Sigmoid colon (tissue), 7 donors: Measurements from ENCODE around the gene DLK2. TPM values are rescaled to one million over a fixed set of nuclear protein-coding genes. Genes with fewer than 3 reads are reported as not detected.
A peak's percentile ranks its signal among the peaks of the same experiment; 100 is the strongest.

ENCODE experiments used
- DNase-seq: peaks from one replicate; pipeline ENCODE4 v3.0.0-alpha.2; 2019
- H3K27ac ChIP-seq, 4 donors: fragments of 200-600 bp; sonication (generic); one replicate each; pipeline ENCODE4 v1.5.1; 2016 to 2019; ENCODE audit warnings: mild to moderate bottlenecking in 1 of 4
- H3K27me3 ChIP-seq, 3 donors: fragments of 200-600 bp; sonication (generic); one replicate each; pipeline ENCODE4 v1.5.1; 2019; ENCODE audit warnings: mild to moderate bottlenecking in 1 of 3
- H3K36me3 ChIP-seq, 4 donors: fragments of 200-600 bp; sonication (generic); one replicate each; pipeline ENCODE4 v1.5.1; 2016 to 2019
- H3K4me1 ChIP-seq, 4 donors: fragments of 200-600 bp; sonication (generic); one replicate each; pipeline ENCODE4 v1.5.1; 2017 to 2019
- H3K4me3 ChIP-seq, 4 donors: fragments of 200-600 bp; sonication (generic); one replicate each; pipeline ENCODE4 v1.5.1; 2017 to 2019; ENCODE audit warnings: mild to moderate bottlenecking in 2 of 4, moderate library complexity in 1 of 4
- H3K9me3 ChIP-seq, 4 donors: fragments of 200-600 bp in 3 of 4; sonication (generic) in 3 of 4; one replicate each; pipeline versions ENCODE4 v1.5.1 to v1.6.1; 2013 to 2019
- EP300 ChIP-seq, 4 donors: sonication (generic); formaldehyde crosslinking; IDR thresholded peaks; one replicate each; pipeline ENCODE4 v1.6.1; 2017; ENCODE audit warnings: antibody characterized with exemption in 4 of 4
- POLR2A ChIP-seq, 2 donors: fragments of 450-650 bp; IDR thresholded peaks; one replicate each; pipeline ENCODE4 v1.6.1; 2016; ENCODE audit warnings: antibody characterized with exemption in 2 of 2, mild to moderate bottlenecking in 2 of 2, moderate library complexity in 2 of 2
- POLR2AphosphoS5 ChIP-seq, 4 donors: sonication (generic); formaldehyde crosslinking; IDR thresholded peaks; one replicate each; pipeline ENCODE4 v1.6.1; 2017; ENCODE audit warnings: antibody characterized with exemption in 4 of 4
- WGBS, 2 donors: extraction: QIAGEN DNeasy Blood & Tissue Kit; methylation state at CpG; one replicate each; pipeline ENCODE4 v1.1.7; 2013; 5-methylcytosine and 5-hydroxymethylcytosine counted together
- intact Hi-C: fragments of 100-400 bp; cut with DNase I; formaldehyde crosslinking; loops from one replicate; pipeline ENCODE4 v1.15.1; 2023
- polyA plus RNA-seq, 3 donors: library from polyadenylated mRNA; stranded (reverse); fragments of 200-250 nt; gene quantifications; one replicate each; pipeline ENCODE4 v1.2.3, GENCODE V29; 2013
- total RNA-seq, 4 donors: library from RNA; depleted of rRNA; stranded (reverse); fragments of >200 nt; gene quantifications; one replicate each; pipeline ENCODE4 v1.1.0, GENCODE V29; 2016
- TF ChIP-seq, protein P1 (sequence below), 4 experiments: fragments of 450-650 bp in 3 of 4; fragments of 200-600 bp in 1 of 4; IDR thresholded peaks; one replicate each; pipeline ENCODE4 v1.5.1; 2016 to 2019; ENCODE audit warnings: antibody characterized with exemption in 4 of 4, mild to moderate bottlenecking in 3 of 4, moderate library complexity in 2 of 4
- donor health status: healthy with polysubstance abuse.
- donor health status: Bipolar disorder and iron deficiency.
- donor health status: healthy.

The DLK2 gene
- total and polyA plus RNA-seq, 7 donors: 0.64 TPM; not detected in 6

- no peak overlapping the region for H3K4me3 ChIP-seq
- DNase-seq: no peak
- TF ChIP-seq POLR2A (IDR thresholded peaks at IDR 0.05): no peak
- TF ChIP-seq, protein P1, sequence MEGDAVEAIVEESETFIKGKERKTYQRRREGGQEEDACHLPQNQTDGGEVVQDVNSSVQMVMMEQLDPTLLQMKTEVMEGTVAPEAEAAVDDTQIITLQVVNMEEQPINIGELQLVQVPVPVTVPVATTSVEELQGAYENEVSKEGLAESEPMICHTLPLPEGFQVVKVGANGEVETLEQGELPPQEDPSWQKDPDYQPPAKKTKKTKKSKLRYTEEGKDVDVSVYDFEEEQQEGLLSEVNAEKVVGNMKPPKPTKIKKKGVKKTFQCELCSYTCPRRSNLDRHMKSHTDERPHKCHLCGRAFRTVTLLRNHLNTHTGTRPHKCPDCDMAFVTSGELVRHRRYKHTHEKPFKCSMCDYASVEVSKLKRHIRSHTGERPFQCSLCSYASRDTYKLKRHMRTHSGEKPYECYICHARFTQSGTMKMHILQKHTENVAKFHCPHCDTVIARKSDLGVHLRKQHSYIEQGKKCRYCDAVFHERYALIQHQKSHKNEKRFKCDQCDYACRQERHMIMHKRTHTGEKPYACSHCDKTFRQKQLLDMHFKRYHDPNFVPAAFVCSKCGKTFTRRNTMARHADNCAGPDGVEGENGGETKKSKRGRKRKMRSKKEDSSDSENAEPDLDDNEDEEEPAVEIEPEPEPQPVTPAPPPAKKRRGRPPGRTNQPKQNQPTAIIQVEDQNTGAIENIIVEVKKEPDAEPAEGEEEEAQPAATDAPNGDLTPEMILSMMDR (IDR thresholded peaks at IDR 0.05): no peak
- no peak for TF ChIP-seq POLR2AphosphoS5 (IDR thresholded peaks at IDR 0.05)
- TF ChIP-seq EP300 (IDR thresholded peaks at IDR 0.05): no peak
- no peaks in the 10 kb centered on the region for H3K9me3 ChIP-seq
- no peak overlapping the region for H3K27ac ChIP-seq
- H3K36me3 ChIP-seq: peaks cover 0 to 11% (median 0%) of the 10 kb centered on the region in 4 donors
- intact Hi-C loops: no loop called here
- H3K4me1 ChIP-seq: peaks cover 0 to 35% (median 24%) of the 10 kb centered on the region in 4 donors
- 80 to 87% methylated on average over 4 of the region's 4 CpGs for WGBS, 2 donors
- no peaks in the 10 kb centered on the region for H3K27me3 ChIP-seq
Measured at GRCh38 chr6:43488667-43489276, 33.4 kb upstream of the DLK2 start.

GRCh38 chr6:43481591-43482236, 26.4 kb upstream of the DLK2 start:
- intact Hi-C loops: no loop called here
- peaks cover 0 to 31% (median 20%) of the 10 kb centered on the region in 4 donors for H3K4me1 ChIP-seq

DNA sequence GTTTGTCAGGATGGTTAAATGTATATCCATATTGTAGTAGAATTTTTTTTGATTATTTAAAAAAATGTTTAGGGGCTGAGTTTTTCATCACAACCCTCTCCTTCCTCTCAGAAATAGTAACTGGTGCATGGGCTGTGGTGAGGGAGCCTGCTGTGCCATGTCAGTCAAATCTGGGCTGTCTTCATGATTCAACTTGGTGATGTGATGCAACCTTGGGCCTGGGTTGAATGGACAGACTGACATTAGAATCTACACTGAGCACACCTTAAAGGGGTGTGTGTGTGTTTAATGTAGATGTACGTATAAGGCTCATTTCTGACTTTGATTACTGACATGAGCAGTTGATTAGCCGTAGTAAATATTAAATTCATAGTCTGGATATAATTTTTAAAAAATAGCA, 25.7 kb upstream of the DLK2 start:
- 95% methylated on average over 2 of the region's 2 CpGs for WGBS, 2 donors
- Histone ChIP-seq H3K4me1 (peaks cover 0 to 32% (median 20%) of the 10 kb centered on the region in 4 donors), H3K36me3 (peaks cover 0 to 7% (median 0%) of the 10 kb centered on the region in 4 donors), H3K9me3 (no peaks in the 10 kb centered on the region), H3K27ac (no peak overlapping the region), H3K27me3 (no peaks in the 10 kb centered on the region), H3K4me3 (no peak overlapping the region)
- no peak for DNase-seq
- intact Hi-C loops: no loop called here
- TF ChIP-seq, protein P1 (IDR thresholded peaks at IDR 0.05): no peak
- TF ChIP-seq EP300 (IDR thresholded peaks at IDR 0.05) (no peak), POLR2A (IDR thresholded peaks at IDR 0.05) (no peak), POLR2AphosphoS5 (IDR thresholded peaks at IDR 0.05) (no peak)

More at GRCh38 chr6:43481591-43482236, 26.4 kb upstream of the DLK2 start:
- no peak for TF ChIP-seq POLR2AphosphoS5 (IDR thresholded peaks at IDR 0.05)
- no peak for TF ChIP-seq POLR2A (IDR thresholded peaks at IDR 0.05)
- TF ChIP-seq, protein P1 (IDR thresholded peaks at IDR 0.05): no peak
- TF ChIP-seq EP300 (IDR thresholded peaks at IDR 0.05): no peak
- Histone ChIP-seq H3K36me3 (peaks cover 0 to 7% (median 0%) of the 10 kb centered on the region in 4 donors), H3K27me3 (no peaks in the 10 kb centered on the region), H3K27ac (no peak overlapping the region), H3K9me3 (no peaks in the 10 kb centered on the region), H3K4me3 (no peak overlapping the region)
- 93 to 94% methylated on average over 11 of the region's 11 CpGs for WGBS, 2 donors
- no peak for DNase-seq

DNA sequence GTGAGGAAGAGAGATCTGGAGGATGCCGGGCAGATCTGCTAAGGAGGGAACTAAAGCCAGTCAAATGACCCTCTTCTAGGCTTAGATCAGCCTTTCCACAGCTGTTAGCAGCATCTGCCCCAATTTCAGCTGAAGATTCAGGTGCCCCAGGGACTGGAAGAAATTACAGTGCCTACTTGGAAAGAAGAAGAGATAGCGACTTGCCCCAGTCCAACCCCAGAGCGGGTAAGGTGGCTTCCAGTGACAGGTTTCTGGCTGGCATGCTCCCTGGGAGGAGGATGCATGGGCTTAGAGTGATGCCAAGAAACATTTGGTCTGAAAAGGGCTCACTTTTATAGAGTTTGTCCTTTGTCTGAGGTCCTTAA, 22.6 kb upstream of the DLK2 start:
- no peaks in the 10 kb centered on the region for H3K27me3 ChIP-seq
- TF ChIP-seq, protein P1 (IDR thresholded peaks at IDR 0.05): no peak
- TF ChIP-seq EP300 (IDR thresholded peaks at IDR 0.05): no peak
- TF ChIP-seq POLR2AphosphoS5 (IDR thresholded peaks at IDR 0.05): no peak
- TF ChIP-seq POLR2A (IDR thresholded peaks at IDR 0.05): no peak
- no peaks in the 10 kb centered on the region for H3K36me3 ChIP-seq
- WGBS, 2 donors: 5 to 22% methylated on average over 3 of the region's 3 CpGs
- peak overlapping the region; percentile 59 to 82 (median 80) for H3K4me3 ChIP-seq
- H3K9me3 ChIP-seq: no peaks in the 10 kb centered on the region
- H3K27ac ChIP-seq: peak overlapping the region; percentile 69 to 87 (median 85)
- no peak for DNase-seq
- H3K4me1 ChIP-seq: peaks cover 0 to 32% (median 20%) of the 10 kb centered on the region in 4 donors
- intact Hi-C loops: no loop called here
